ENCODE results near the gene LSP1. TPM values are rescaled to one million over a fixed set of nuclear protein-coding genes. Genes with fewer than 3 reads are reported as not detected.

Gene LSP1
- total RNA-seq, 1 donor from 2014 or later: 2.5 TPM

Small RNA genes within 50 kb of the gene (microRNA-seq; reads per million reads assigned to microRNA genes)
- gene MIR4298 (ENCODE audit: unreplicated experiment): not detected
- gene MIR7847 (ENCODE audit: unreplicated experiment): not detected

Other genes starting within 250 kb of the LSP1 start
- not detected for gene KRTAP5-3, start 244.6 kb upstream of the LSP1 start, total RNA-seq (ENCODE audit: unreplicated experiment)
- not detected for gene KRTAP5-4, start 230.9 kb upstream of the LSP1 start, total RNA-seq (ENCODE audit: unreplicated experiment)
- gene KRTAP5-5, start 223.3 kb upstream of the LSP1 start, total RNA-seq (ENCODE audit: unreplicated experiment): not detected
- gene KRTAP5-6, start 155.9 kb upstream of the LSP1 start, total RNA-seq (ENCODE audit: unreplicated experiment): not detected
- 5.4 TPM for gene IFITM10, start 102.5 kb upstream of the LSP1 start, total RNA-seq (ENCODE audit: unreplicated experiment)
- gene CTSD, start 89.2 kb upstream of the LSP1 start, total RNA-seq (ENCODE audit: unreplicated experiment): 159 TPM
- gene SYT8, start 18.1 kb upstream of the LSP1 start, total RNA-seq (ENCODE audit: unreplicated experiment): not detected
- not detected for gene TNNI2, start 14.1 kb upstream of the LSP1 start, total RNA-seq (ENCODE audit: unreplicated experiment)
- gene PRR33, start 38.8 kb downstream of the LSP1 start, total RNA-seq (ENCODE audit: unreplicated experiment): not detected
- gene TNNT3, start 66.6 kb downstream of the LSP1 start, total RNA-seq (ENCODE audit: unreplicated experiment): not detected
- 27.6 TPM for gene MRPL23, start 94.2 kb downstream of the LSP1 start, total RNA-seq (ENCODE audit: unreplicated experiment)
- gene H19, start 144.8 kb downstream of the LSP1 start, total RNA-seq (ENCODE audit: unreplicated experiment): 46.9 TPM

Data from glutamatergic neuron (in vitro differentiated cells).